B cell (primary cell): ENCODE data around the gene CD59. TPM values are rescaled to one million over a fixed set of nuclear protein-coding genes. Genes with fewer than 3 reads are reported as not detected.

Experiments used
- ATAC-seq: fragments of 200-7000 bp; cut with Tn5 transposase; one replicate; pipeline ENCODE4 v1.10.0; 2021; ENCODE audit warnings: low read depth, mild to moderate bottlenecking, moderate number of reproducible peaks, moderate library complexity
- CTCF ChIA-PET: fragments of 350-600 bp; sonication (Branson Sonifier 250); formaldehyde crosslinking; loops from one replicate; lab custom pipeline; 2021; ENCODE audit warnings: antibody characterized with exemption, inconsistent platforms; lab: Charles Lee
- POLR2A ChIA-PET: fragments of 350-600 bp; sonication (Branson Sonifier 250); formaldehyde crosslinking; loops from one replicate; lab custom pipeline; 2021; ENCODE audit warnings: antibody characterized with exemption; lab: Charles Lee
- DNase-seq: peaks from one replicate; pipeline ENCODE4 v3.0.0; 2013
- H2AFZ ChIP-seq: 2 replicates; pipeline ENCODE4 v1.6.1; 2012; ENCODE audit warnings: mild to moderate bottlenecking, low read depth, low read length; ENCODE audit not compliant: insufficient read depth, poor library complexity, severe bottlenecking
- H3K27ac ChIP-seq, 2 donors: 1 replicate in 1 of 2; 2 replicates in 1 of 2; pipeline ENCODE4 v1.5.1; 2012 to 2013; ENCODE audit warnings: low read length in 2 of 2, mild to moderate bottlenecking in 2 of 2, moderate library complexity in 1 of 2
- H3K27me3 ChIP-seq, 4 experiments: fragments of 200-600 bp in 1 of 4; sonication (generic) in 1 of 4; replicated peaks in 1 of 4; 1 replicate in 2 of 4; 2 replicates in 2 of 4; pipeline versions ENCODE4 v1.6.1 to v1.7.0; 2013 to 2016; ENCODE audit warnings: low read length in 3 of 4, mild to moderate bottlenecking in 2 of 4, mixed read lengths in 1 of 4, moderate library complexity in 1 of 4; ENCODE audit not compliant: insufficient read depth in 4 of 4, control insufficient read depth in 3 of 4; ENCODE audit errors: control extremely low read depth in 1 of 4
- H3K36me3 ChIP-seq, 2 experiments: replicated peaks in 1 of 2; 1 replicate in 1 of 2; 2 replicates in 1 of 2; pipeline versions ENCODE4 v1.6.1 to v1.7.1; 2013; ENCODE audit warnings: low read length in 1 of 2; ENCODE audit not compliant: insufficient read depth in 2 of 2, control insufficient read depth in 1 of 2; ENCODE audit errors: control extremely low read depth in 1 of 2, extremely low read depth in 1 of 2
- H3K4me1 ChIP-seq, 2 donors: fragments of 200-600 bp in 1 of 2; sonication (generic) in 1 of 2; 1 replicate in 1 of 2; 2 replicates in 1 of 2; pipeline versions ENCODE4 v1.5.1 to v1.6.1; 2013 to 2017; ENCODE audit warnings: low read length in 2 of 2; ENCODE audit not compliant: control insufficient read depth in 2 of 2, insufficient read depth in 2 of 2
- H3K4me2 ChIP-seq: replicated peaks from 2 replicates; pipeline ENCODE3; 2012; ENCODE audit warnings: mild to moderate bottlenecking, low read depth, low read length; ENCODE audit not compliant: poor library complexity, severe bottlenecking
- H3K4me3 ChIP-seq, 5 experiments: fragments of 200-600 bp in 1 of 5; sonication (generic) in 1 of 5; 1 replicate in 3 of 5; 2 replicates in 2 of 5; pipeline versions ENCODE4 v1.5.1 to v1.7.0; 2011 to 2016; ENCODE audit warnings: low read length in 4 of 5, mild to moderate bottlenecking in 4 of 5, low read depth in 2 of 5, control low read depth in 1 of 5, moderate library complexity in 1 of 5; ENCODE audit not compliant: insufficient read depth in 1 of 5; ENCODE audit errors: control extremely low read depth in 1 of 5, extremely low read depth in 1 of 5
- H3K79me2 ChIP-seq: fragments of 200-600 bp; sonication (generic); one replicate; pipeline ENCODE4 v1.6.0; 2016; ENCODE audit warnings: low read length; ENCODE audit not compliant: control insufficient read depth, insufficient read depth
- H3K9ac ChIP-seq: fragments of 200-600 bp; sonication (generic); 2 replicates; pipeline ENCODE4 v1.6.1; 2017; ENCODE audit warnings: mild to moderate bottlenecking, low read length, moderate library complexity
- H3K9me3 ChIP-seq, 3 donors: one replicate each; pipeline versions ENCODE4 v1.6.1 to v1.7.1; 2013; ENCODE audit warnings: low read length in 2 of 3; ENCODE audit not compliant: control insufficient read depth in 2 of 3, insufficient read depth in 1 of 3; ENCODE audit errors: control extremely low read depth in 1 of 3
- H4K20me1 ChIP-seq: 2 replicates; pipeline ENCODE4 v1.6.0; 2012; ENCODE audit warnings: mild to moderate bottlenecking, low read length; ENCODE audit not compliant: insufficient read depth, control insufficient read depth, poor library complexity, severe bottlenecking
- H3K27ac Mint-ChIP-seq: one replicate; pipeline ENCODE4 v1.8.0; 2021; ENCODE audit warnings: mixed read lengths
- H3K27me3 Mint-ChIP-seq: one replicate; pipeline ENCODE4 v1.8.0; 2021; ENCODE audit warnings: mixed read lengths
- H3K4me1 Mint-ChIP-seq: one replicate; pipeline ENCODE4 v1.8.0; 2021; ENCODE audit warnings: mixed read lengths
- H3K4me3 Mint-ChIP-seq: one replicate; pipeline ENCODE4 v1.8.0; 2021; ENCODE audit warnings: mixed read lengths
- H3K9me3 Mint-ChIP-seq: one replicate; pipeline ENCODE4 v1.8.0; 2022; ENCODE audit warnings: mixed read lengths; ENCODE audit not compliant: insufficient read depth
- CTCF ChIP-seq: fragments of 200-600 bp; IDR thresholded peaks from one replicate; pipeline ENCODE4 v1.8.0; 2022; ENCODE audit warnings: antibody characterized with exemption, mild to moderate bottlenecking
- EZH2 ChIP-seq: IDR thresholded peaks from 2 replicates; pipeline ENCODE4 v1.6.1; 2012; ENCODE audit warnings: borderline replicate concordance, low read depth, mild to moderate bottlenecking, moderate library complexity, low read length; ENCODE audit not compliant: insufficient read depth, poor library complexity, severe bottlenecking
- WGBS: methylation state at CpG from one replicate; pipeline ENCODE4 v1.1.5; 2013; ENCODE audit warnings: missing lambda C conversion rate; ENCODE audit not compliant: insufficient coverage; 5-methylcytosine and 5-hydroxymethylcytosine counted together
- intact Hi-C: fragments of 100-400 bp; cut with micrococcal nuclease; formaldehyde crosslinking; loops from one replicate; pipeline ENCODE4 v1.10.0; 2022
- polyA plus RNA-seq: library from polyadenylated mRNA; depleted of rRNA; stranded (reverse); fragments of >200 nt; gene quantifications from 2 replicates; pipeline ENCODE4 v1.2.3, GENCODE V29; 2012
- total RNA-seq, 2 donors: library from RNA; stranded (reverse); fragments of 120-200 nt in 1 of 2; gene quantifications; 1 replicate in 1 of 2; 2 replicates in 1 of 2; pipeline versions ENCODE4 v1.2.3 to v1.2.4, GENCODE V29; 2013 to 2022

The CD59 gene
- total and polyA plus RNA-seq, 2 donors (not counting 1 experiment from before 2014, with no cell fraction given), result 10.9 to 41.3 TPM

- no peak for DNase-seq
- no peak overlapping the region for H3K27ac Mint-ChIP-seq
Observed at GRCh38 chr11:33656768-33657167, 79.5 kb downstream of the CD59 start.

More at GRCh38 chr11:33656768-33657167, 79.5 kb downstream of the CD59 start:
- no peak overlapping the region for H2AFZ ChIP-seq
- no peaks in the 10 kb centered on the region for H3K9me3 ChIP-seq
- ATAC-seq, result no peak
- Mint-ChIP-seq H3K27me3 (peaks cover 22% of the 10 kb centered on the region), H3K9me3 (no peaks in the 10 kb centered on the region), H3K4me1 (no peaks in the 10 kb centered on the region), H3K4me3 (no peak overlapping the region)
- H3K4me1 ChIP-seq, result no peaks in the 10 kb centered on the region
- H3K27me3 ChIP-seq, result peaks cover 0 to 7% (median 0%) of the 10 kb centered on the region in 4 experiments
- no peaks in the 10 kb centered on the region for H3K79me2 ChIP-seq
- 92% methylated on average over 7 of the region's 7 CpGs for WGBS
- H4K20me1 ChIP-seq, result no peaks in the 10 kb centered on the region
- no peak overlapping the region for H3K27ac ChIP-seq
- intact Hi-C loops, result no loop called here
- no peak overlapping the region for H3K4me2 ChIP-seq
- H3K9ac ChIP-seq, result no peak overlapping the region
- POLR2A ChIA-PET, result no interaction called here
- no peaks in the 10 kb centered on the region for H3K36me3 ChIP-seq
- TF ChIP-seq EZH2, result no peak
- TF ChIP-seq CTCF, result no peak
- no peak overlapping the region for H3K4me3 ChIP-seq
- CTCF ChIA-PET, result no interaction called here
